ENCODE results near the gene TFAP2A.

- TF ChIP-seq EZH2 (IDR thresholded peaks at IDR 0.05; ENCODE audit: insufficient read depth, poor library complexity, severe bottlenecking), result no peak
- no peak for TF ChIP-seq EZH2phosphoT487 (IDR thresholded peaks at IDR 0.05; ENCODE audit: insufficient read depth, low read depth)
Measured at GRCh38 chr6:10402648-10403311, 12.1 kb downstream of the TFAP2A start.

Measured in GM23248 (cell line).